ENCODE measurements around the gene FAM180B. TPM values are rescaled to one million over a fixed set of nuclear protein-coding genes. Genes with fewer than 3 reads are reported as not detected.

Gene FAM180B, protein sequence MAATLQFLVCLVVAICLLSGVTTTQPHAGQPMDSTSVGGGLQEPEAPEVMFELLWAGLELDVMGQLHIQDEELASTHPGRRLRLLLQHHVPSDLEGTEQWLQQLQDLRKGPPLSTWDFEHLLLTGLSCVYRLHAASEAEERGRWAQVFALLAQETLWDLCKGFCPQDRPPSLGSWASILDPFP
- under 1 TPM in 1 of 4 donors, not detected in 3; 0.41 TPM for total RNA-seq

DNA sequence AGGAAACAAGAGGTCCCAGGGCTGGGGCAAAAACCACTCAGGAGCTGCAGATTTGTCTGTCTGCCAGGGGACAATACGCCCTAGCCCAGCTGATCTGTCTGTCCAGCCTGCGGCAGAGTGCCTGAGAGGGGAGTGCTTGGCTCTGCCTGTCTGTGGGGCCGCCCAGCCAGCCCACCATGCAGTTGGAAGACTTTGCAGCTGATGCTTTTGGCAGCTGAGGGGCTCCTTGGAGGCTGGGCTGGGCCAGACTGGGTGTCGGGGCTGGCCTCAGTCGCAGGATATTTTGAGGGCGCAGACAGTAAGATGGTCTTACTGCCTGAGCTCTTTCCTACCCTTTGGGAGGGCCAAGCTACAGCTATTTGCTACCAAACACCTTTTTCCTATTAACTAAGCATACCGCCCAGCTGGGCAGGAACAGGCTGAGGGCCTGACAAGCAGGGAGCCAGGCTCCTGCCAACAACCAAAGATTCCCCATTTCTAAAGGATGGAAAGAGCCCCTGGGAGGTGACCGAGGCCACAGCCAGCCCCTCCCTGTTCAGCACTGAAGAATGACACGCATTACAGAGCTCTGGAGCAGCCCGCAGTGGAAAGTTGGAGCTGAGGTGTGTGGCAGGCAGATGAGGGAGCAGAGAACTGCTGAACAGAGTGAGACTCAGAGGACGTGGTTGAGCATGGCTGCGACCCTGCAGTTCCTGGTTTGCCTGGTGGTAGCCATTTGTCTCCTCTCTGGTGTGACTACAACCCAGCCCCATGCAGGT is at the start of gene FAM180B:
TSS of gene FAM180B (plus strand) at position 581 of the 758 bp plus-strand sequence. CDS start at position 672, 91 bp downstream.
- DNase-seq: no peak
- intact Hi-C loops (cut with DNase I; ENCODE audit: low total_unique reads): no loop called here
- H3K27me3 ChIP-seq: peaks cover 18% of the 10 kb centered on the region
- H3K4me1 ChIP-seq: peaks cover 0 to 9% (median 0%) of the 10 kb centered on the region in 4 donors
- in situ Hi-C loops (cut with MboI; ENCODE audit: low pct_ligation_motif_present in 1 of 4, low pct_unique_long_range_greater_than_20kb in 1 of 4, low sequenced_read_pairs in 3 of 4): no loop called here
- H3K4me3 ChIP-seq: no peak within 1 kb of the TSS
- TF ChIP-seq POLR2A (IDR thresholded peaks at IDR 0.05): no peak
- 66 to 73% methylated on average over 5 to 11 of the region's 12 CpGs for WGBS, 2 donors (ENCODE audit: low coverage in 1 of 2)
- H3K36me3 ChIP-seq: peaks cover 0 to 36% (median 16%) of the 10 kb centered on the region in 4 donors
- no peaks in the 10 kb centered on the region for H3K9me3 ChIP-seq
- no peak within 1 kb of the TSS for H3K27ac ChIP-seq

DNA sequence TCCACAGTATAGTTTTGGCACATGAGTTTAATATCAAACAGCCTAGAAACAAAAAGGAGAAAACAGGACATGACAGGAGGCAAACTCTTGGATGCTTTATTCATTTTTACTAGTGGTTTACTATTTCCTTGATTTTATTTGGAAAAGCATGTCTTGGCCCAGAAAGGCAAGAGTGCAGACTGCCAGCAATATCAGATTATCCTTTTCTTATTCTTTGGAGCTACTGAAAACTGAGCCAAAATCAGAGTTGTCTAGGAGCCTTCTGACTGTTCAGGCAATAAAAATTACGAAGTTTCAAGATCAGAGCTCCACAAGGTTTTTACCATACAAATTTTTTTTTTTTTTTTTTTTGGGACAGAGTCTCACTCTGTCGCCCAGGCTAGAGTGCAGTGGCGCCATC is 49.6 kb upstream of the FAM180B start:
- in situ Hi-C loops (cut with MboI; ENCODE audit: low pct_ligation_motif_present in 1 of 4, low pct_unique_long_range_greater_than_20kb in 1 of 4, low sequenced_read_pairs in 3 of 4): no loop called here
- no peaks in the 10 kb centered on the region for H3K9me3 ChIP-seq
- TF ChIP-seq EP300 (IDR thresholded peaks at IDR 0.05; ENCODE audit: low read depth) (no peak), POLR2A (IDR thresholded peaks at IDR 0.05) (no peak), POLR2AphosphoS5 (IDR thresholded peaks at IDR 0.05) (no peak)
- TF ChIP-seq, protein P1, sequence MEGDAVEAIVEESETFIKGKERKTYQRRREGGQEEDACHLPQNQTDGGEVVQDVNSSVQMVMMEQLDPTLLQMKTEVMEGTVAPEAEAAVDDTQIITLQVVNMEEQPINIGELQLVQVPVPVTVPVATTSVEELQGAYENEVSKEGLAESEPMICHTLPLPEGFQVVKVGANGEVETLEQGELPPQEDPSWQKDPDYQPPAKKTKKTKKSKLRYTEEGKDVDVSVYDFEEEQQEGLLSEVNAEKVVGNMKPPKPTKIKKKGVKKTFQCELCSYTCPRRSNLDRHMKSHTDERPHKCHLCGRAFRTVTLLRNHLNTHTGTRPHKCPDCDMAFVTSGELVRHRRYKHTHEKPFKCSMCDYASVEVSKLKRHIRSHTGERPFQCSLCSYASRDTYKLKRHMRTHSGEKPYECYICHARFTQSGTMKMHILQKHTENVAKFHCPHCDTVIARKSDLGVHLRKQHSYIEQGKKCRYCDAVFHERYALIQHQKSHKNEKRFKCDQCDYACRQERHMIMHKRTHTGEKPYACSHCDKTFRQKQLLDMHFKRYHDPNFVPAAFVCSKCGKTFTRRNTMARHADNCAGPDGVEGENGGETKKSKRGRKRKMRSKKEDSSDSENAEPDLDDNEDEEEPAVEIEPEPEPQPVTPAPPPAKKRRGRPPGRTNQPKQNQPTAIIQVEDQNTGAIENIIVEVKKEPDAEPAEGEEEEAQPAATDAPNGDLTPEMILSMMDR (IDR thresholded peaks at IDR 0.05): no peak
- H3K4me3 ChIP-seq: no peak overlapping the region
- no peaks in the 10 kb centered on the region for H3K27me3 ChIP-seq
- DNase-seq: no peak
- no peaks in the 10 kb centered on the region for H3K36me3 ChIP-seq
- H3K4me1 ChIP-seq: peaks cover 28 to 77% (median 43%) of the 10 kb centered on the region in 4 donors
- WGBS, 2 donors (ENCODE audit: low coverage in 1 of 2): 75 to 79% methylated on average over 3 of the region's 3 CpGs
- H3K27ac ChIP-seq: no peak overlapping the region
- intact Hi-C loops (cut with DNase I; ENCODE audit: low total_unique reads): no loop called here

DNA sequence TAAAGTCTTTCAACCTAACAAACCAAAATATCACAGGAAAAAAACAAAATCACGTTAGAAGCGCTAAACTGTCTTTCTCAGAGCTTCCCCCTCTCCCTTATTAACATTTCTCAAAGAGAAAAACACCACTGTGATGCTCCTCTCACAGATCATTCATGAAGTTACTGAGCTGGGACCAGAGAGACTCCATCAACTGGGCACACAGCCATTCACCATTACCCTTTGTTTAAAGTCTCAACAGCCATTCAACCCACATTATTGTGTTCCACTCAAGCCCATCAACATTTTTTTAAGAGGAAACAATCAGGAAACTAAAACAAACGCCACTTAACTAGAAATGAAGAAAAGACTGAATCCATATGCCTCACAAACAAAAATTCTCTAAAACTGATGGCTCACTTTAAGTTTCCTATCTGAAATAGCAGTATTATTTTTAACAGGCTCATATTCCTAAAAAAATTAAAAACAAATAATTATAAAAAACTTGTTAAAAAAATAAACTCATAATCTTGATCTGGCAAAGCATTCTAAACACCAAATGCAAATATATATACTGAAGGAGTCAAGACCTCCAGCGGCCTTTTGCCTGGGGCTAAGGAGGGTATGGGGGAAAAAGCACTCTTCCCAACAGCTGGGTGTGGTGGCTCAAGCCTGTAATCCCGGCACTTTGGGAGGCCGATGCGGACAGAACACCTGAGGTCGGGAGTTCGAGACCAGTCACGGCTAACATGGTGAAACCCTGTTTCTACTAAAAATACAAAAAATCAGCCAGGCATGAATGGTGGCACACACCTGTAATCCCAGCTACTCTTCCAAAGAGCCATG is 47.5 kb upstream of the FAM180B start:
- Histone ChIP-seq H3K4me3 (no peak overlapping the region), H3K27ac (no peak overlapping the region), H3K9me3 (no peaks in the 10 kb centered on the region), H3K4me1 (peaks cover 17 to 81% (median 32%) of the 10 kb centered on the region in 4 donors), H3K27me3 (no peaks in the 10 kb centered on the region), H3K36me3 (no peaks in the 10 kb centered on the region)
- DNase-seq: no peak
- TF ChIP-seq EP300 (IDR thresholded peaks at IDR 0.05; ENCODE audit: low read depth) (no peak), POLR2A (IDR thresholded peaks at IDR 0.05) (no peak), POLR2AphosphoS5 (IDR thresholded peaks at IDR 0.05) (no peak)
- TF ChIP-seq, protein P1 (IDR thresholded peaks at IDR 0.05): no peak
- intact Hi-C loops (cut with DNase I; ENCODE audit: low total_unique reads) (no loop called here), in situ Hi-C loops (cut with MboI; ENCODE audit: low pct_ligation_motif_present in 1 of 4, low pct_unique_long_range_greater_than_20kb in 1 of 4, low sequenced_read_pairs in 3 of 4) (no loop called here)
- WGBS, 2 donors (ENCODE audit: low coverage in 1 of 2): 62 to 70% methylated on average over 10 of the region's 10 CpGs

DNA sequence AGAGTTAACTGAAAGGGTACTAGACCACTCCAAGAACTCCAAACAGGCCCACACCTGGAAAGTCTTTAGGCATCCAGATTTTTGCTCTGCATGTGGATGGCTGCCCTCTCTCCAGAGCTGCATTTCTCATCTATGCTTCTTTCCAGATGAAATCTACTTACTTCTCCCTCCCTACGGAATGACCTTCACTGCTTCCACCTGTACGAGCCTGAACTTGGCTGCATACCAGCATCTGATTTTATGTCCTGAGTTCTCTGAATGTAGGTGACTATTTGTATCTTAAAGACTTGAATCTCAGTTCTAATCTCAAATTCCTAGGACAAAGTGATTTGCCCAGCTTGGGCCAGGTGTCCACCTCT is 46.8 kb upstream of the FAM180B start:
- no peak overlapping the region for H3K4me3 ChIP-seq
- TF ChIP-seq POLR2AphosphoS5 (IDR thresholded peaks at IDR 0.05): no peak
- no peak for TF ChIP-seq POLR2A (IDR thresholded peaks at IDR 0.05)
- TF ChIP-seq, protein P1 (IDR thresholded peaks at IDR 0.05): no peak
- no peak for TF ChIP-seq EP300 (IDR thresholded peaks at IDR 0.05; ENCODE audit: low read depth)
- in situ Hi-C loops (cut with MboI; ENCODE audit: low pct_ligation_motif_present in 1 of 4, low pct_unique_long_range_greater_than_20kb in 1 of 4, low sequenced_read_pairs in 3 of 4): no loop called here
- DNase-seq: no peak
- intact Hi-C loops (cut with DNase I; ENCODE audit: low total_unique reads): no loop called here
- H3K4me1 ChIP-seq: peaks cover 17 to 74% (median 32%) of the 10 kb centered on the region in 4 donors
- H3K27me3 ChIP-seq: no peaks in the 10 kb centered on the region
- H3K36me3 ChIP-seq: no peaks in the 10 kb centered on the region
- H3K9me3 ChIP-seq: no peaks in the 10 kb centered on the region
- 36 to 66% methylated on average over 2 of the region's 2 CpGs for WGBS, 2 donors (ENCODE audit: low coverage in 1 of 2)
- H3K27ac ChIP-seq: no peak overlapping the region
